Epithelial cell of proximal tubule (primary cell): Measurements from ENCODE around the gene HTRA3. TPM values are rescaled to one million over a fixed set of nuclear protein-coding genes. Genes with fewer than 3 reads are reported as not detected.

Experiments used
- DNase-seq: peaks from one replicate; pipeline ENCODE4 v3.0.0-alpha.2; 2011; ENCODE audit warnings: low read depth
- H3K4me3 ChIP-seq: 2 replicates; pipeline ENCODE4 v1.5.1; 2011; ENCODE audit warnings: low read depth, mild to moderate bottlenecking, low read length
- CTCF ChIP-seq: conservative IDR thresholded peaks from 2 replicates; pipeline ENCODE4 v1.5.1; 2012; ENCODE audit warnings: low read depth, mild to moderate bottlenecking, low read length
- total RNA-seq: library from RNA; depleted of rRNA; stranded (reverse); fragments of >200 nt; gene quantifications from 2 replicates; pipeline ENCODE4 v1.2.3, GENCODE V29; 2015

The HTRA3 gene
- total RNA-seq, 1 donor from 2014 or later: 1.2 TPM

DNA sequence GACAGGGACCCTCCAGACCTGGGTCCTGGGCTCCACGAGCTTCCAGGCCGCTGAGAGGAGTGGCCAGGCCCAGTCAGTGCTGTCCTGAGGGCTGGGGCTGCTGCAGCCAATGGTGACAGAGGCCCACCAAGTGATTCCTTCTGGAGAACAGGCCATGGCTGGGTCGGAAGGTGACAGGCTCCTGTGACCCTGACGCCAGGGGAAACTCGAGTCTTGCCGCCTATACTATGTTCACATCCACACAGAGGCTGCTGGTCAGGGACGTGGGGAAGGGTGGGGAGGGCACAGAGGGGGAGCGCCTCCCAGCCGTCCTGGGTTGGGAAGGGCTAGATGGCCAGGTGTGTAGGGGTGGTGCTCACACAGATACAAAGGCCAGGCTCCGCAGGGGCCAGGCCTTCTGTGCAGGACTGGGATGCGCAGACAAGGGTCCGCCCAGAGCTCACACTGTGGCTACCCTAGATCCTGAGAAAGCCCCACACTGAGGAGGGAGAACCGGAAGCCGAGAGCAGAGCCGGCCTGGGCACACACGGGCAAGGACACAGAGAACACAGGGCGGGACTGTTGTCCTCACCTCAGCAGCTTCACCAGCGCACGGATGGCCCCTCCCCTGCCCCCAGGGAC, 81.4 kb downstream of the HTRA3 start:
- TF ChIP-seq CTCF: no peak
- no peak for DNase-seq
- no peak overlapping the region for H3K4me3 ChIP-seq

DNA sequence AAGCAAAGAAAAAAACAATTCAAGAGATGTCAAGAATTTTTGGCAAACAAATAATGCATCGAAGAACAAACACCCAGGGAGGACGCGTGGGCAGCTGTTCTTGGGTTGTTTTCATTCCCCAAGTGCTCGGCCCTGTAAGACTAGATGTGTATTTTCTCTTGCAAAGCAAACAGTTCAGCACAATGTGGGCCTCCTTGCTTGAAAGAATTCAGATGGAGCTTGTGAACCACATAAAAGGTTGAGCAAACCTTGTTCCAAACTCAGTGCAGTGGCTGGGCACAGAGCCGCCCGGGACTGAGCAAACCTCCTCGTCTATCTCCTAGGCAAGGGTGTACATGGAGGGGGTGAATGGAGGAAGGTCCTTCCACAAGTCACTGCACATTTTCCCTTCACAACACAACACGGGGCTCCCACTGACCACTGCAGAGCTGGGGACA, 82.4 kb downstream of the HTRA3 start:
- H3K4me3 ChIP-seq: no peak overlapping the region
- TF ChIP-seq CTCF: no peak
- DNase-seq: no peak

- H3K4me3 ChIP-seq: no peak overlapping the region
- TF ChIP-seq CTCF: no peak
- DNase-seq: no peak
These were observed 83.0 kb downstream of the HTRA3 start for GRCh38 chr4:8352368-8353157.

GRCh38 chr4:8353158-8353669, 83.7 kb downstream of the HTRA3 start:
- TF ChIP-seq CTCF: no peak
- DNase-seq: no peak
- H3K4me3 ChIP-seq: no peak overlapping the region

DNA sequence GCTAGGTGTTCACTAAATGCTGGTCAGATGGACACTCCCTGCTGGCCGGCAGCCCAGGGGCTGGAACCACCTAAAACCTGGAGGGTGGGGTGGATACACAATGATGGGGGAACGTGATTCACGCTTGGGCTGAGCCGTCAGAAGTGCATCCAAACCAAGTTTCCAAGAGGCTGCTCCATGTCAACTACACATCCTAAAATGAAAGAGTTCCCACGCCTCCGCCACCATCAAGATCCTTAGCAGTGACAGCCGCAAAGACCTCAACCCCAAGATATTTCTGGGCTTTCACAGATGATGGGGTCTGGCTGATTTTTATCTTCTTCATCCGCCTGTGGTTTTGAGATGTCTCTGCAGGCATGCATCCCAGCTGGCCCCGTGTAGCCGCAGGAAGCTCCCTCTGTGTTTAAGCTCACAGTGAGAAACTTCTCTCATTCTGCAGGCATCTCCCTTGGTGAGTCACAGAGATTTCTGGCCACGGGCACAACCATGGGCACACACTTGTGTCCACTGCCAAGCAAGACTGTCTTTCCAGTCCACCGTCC, 84.4 kb downstream of the HTRA3 start:
- DNase-seq: no peak
- H3K4me3 ChIP-seq: no peak overlapping the region
- no peak for TF ChIP-seq CTCF

DNA sequence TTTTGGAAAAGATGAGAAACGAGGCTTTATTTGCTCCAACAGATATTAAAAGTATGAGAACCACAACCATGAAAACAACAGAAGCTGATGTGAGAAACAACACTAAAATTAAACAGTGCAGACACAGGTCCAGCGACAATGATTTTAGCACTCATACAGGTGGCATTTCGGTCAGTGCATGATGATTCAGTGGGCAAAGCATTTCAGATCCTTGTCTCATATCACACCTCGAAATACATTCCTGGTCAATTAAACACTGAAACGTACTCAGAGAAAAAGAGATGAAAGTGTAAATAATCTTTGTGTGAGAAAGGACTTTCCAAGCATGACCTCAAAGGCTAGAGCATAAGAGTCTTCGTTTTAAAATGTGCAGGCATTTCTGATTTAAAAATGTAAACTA, 85.8 kb downstream of the HTRA3 start:
- H3K4me3 ChIP-seq: no peak overlapping the region
- no peak for TF ChIP-seq CTCF
- no peak for DNase-seq
